Epithelial cell of esophagus (primary cell): ENCODE data around the gene GNAQ.
A peak's percentile ranks its signal among the peaks of the same experiment; 100 is the strongest.
"Not testable (repeated sequence)": the region's sequence is repeated elsewhere in the genome, so short reads cannot be mapped to it uniquely, and the experiment has no call there.

Experiments used
- DNase-seq: peaks from one replicate; pipeline ENCODE4 v3.0.0; 2010; ENCODE audit warnings: low read depth
- H3K4me3 ChIP-seq: 2 replicates; pipeline ENCODE4 v1.5.1; 2011; ENCODE audit warnings: mild to moderate bottlenecking, low read length, control low read depth
- TF ChIP-seq, protein P1 (sequence below): IDR thresholded peaks from 2 replicates; pipeline ENCODE4 v1.5.1; 2011; ENCODE audit warnings: low read depth, mild to moderate bottlenecking, low read length, control low read depth, inconsistent platforms; ENCODE audit not compliant: insufficient read depth; ENCODE audit errors: missing control alignments

GNAQ gene

DNA sequence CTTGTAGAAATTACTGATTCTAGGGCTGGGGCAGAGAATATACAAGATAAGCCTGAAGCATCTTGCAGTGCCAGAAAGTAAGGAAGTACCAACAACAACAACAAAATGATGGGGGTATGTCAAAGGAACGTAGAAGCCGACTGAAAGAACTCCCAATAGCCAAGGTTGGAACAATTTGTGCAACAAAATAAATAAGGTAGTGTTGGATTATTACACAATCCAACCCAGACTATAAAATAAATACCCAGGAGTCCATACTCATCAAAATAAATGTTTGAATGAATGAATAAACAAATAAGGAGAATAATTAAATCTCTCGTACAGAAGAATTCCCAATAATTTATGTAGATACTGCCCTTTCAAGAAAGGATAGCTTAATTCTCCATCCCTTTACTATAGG is 31.1 kb upstream of the GNAQ start:
- TF ChIP-seq, protein P1, sequence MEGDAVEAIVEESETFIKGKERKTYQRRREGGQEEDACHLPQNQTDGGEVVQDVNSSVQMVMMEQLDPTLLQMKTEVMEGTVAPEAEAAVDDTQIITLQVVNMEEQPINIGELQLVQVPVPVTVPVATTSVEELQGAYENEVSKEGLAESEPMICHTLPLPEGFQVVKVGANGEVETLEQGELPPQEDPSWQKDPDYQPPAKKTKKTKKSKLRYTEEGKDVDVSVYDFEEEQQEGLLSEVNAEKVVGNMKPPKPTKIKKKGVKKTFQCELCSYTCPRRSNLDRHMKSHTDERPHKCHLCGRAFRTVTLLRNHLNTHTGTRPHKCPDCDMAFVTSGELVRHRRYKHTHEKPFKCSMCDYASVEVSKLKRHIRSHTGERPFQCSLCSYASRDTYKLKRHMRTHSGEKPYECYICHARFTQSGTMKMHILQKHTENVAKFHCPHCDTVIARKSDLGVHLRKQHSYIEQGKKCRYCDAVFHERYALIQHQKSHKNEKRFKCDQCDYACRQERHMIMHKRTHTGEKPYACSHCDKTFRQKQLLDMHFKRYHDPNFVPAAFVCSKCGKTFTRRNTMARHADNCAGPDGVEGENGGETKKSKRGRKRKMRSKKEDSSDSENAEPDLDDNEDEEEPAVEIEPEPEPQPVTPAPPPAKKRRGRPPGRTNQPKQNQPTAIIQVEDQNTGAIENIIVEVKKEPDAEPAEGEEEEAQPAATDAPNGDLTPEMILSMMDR: no peak
- H3K4me3 ChIP-seq: no peak overlapping the region
- no peak for DNase-seq

DNA sequence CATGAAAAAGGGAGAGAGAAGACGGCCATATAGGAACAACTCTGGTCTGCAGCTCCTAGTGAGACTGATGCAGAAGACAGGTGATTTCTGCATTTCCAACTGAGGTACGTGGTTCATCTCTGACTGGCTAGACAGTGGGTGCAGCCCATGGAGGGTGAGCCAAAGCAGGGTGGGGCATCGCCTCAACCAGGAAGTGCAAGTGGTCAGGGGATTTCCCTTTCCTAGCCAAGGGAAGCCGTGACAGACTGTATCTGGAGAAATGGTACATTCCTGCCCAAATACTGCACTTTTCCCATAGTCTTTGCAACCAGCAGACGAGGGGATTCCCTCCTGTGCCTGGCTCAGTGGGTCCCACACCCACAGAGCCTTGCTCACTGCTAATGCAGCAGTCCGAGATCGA is 22.6 kb upstream of the GNAQ start:
- peak; percentile 57 for DNase-seq
- H3K4me3 ChIP-seq: not testable (repeated sequence)

DNA sequence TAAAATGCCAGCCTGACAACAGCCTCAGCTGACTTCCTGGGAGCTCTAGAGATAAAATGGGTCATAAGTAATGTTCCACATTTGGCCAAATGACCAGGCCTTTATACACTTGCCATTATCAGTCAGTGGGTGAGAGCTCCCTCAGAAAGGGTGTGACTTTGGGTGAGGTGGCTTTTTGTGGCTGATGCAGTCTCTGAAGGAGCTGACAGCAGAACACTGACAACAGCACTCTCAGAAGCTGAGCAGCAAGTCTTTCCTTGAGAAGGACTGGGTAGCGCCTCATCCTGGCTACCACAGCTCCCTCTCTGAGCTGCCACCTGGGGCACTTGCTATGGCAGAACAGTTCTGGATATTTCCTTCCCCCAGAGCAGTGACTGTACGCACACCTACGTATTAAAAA is 22.0 kb upstream of the GNAQ start:
- TF ChIP-seq, protein P1: no peak
- no peak overlapping the region for H3K4me3 ChIP-seq
- DNase-seq: no peak

DNA sequence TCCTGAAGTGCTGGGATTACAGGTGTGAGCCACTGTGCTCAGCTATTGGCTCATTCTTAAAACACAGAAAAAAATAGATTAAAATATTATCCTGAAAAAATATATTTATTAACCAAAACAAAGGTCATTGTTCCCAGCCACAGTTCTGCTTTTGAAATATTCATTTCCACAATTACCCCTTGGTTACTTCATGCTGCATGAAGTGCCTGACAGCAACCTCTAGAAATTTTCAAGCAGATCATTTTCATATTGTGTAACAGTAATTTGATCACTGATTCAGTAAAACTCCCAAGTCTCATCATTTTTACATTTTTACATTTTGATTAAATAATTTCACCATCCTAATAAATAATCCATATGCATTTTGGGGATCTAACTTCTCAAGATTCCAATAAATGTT is 18.8 kb upstream of the GNAQ start:
- no peak for DNase-seq
- TF ChIP-seq, protein P1: no peak
- H3K4me3 ChIP-seq: no peak overlapping the region

DNA sequence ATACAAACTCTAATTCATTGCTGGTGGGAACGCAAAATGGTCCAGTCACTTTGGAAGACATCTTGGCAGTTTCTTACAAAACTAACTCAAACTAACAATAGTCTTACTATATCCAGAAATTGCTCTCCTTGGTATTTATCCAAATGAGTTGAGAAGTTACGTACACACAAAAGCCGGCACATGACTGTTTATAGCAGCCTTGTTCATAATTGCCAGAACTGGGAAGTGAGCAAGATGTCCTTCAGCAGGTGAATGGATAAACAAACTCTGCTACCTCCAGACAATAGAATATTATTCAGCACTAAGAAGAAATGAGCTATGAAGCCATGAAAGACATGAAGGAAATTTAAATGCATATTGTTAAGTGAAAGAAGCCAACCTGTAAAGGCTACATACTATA is 17.9 kb upstream of the GNAQ start:
- H3K4me3 ChIP-seq: no peak overlapping the region
- DNase-seq: no peak
- TF ChIP-seq, protein P1: no peak

DNA sequence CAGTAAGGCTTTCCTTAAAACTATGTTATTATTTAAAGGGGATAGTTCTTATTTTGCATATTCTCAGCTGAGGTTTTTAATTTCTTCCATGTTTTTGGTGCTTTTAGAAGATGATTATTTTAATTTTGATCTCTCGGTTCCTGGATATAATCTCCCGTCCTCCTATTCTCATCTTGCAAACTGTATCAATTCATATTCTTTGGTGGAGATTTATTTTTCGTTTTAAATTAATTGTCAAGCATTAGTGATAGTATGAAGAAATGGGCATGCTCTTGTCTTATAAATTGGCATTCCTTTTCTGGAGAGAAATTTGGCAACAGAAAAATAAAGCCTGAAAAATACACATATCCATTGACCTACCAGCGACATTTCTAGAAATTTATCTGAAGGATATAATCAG is 15.5 kb upstream of the GNAQ start:
- H3K4me3 ChIP-seq: no peak overlapping the region
- no peak for DNase-seq
- TF ChIP-seq, protein P1: no peak

DNA sequence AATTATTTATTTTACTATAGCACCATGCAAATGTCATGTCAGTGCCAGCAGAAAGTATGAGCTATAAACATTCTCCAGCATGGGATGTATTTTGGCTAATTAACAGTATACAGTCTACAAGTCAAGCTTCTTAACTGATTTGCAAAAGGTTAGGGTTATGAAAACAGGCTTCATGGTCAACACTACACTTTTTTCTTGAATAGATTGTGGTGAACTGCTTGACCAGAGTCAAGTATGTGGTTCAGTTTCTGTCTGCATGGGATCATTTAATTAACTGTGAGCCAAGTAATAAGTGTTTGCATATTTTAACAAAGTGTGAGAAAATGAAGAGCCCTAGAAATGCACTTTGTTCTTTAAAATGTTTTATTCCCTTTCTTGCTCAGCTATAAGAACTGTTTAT is 14.5 kb upstream of the GNAQ start:
- H3K4me3 ChIP-seq: no peak overlapping the region
- TF ChIP-seq, protein P1: no peak
- DNase-seq: no peak

DNA sequence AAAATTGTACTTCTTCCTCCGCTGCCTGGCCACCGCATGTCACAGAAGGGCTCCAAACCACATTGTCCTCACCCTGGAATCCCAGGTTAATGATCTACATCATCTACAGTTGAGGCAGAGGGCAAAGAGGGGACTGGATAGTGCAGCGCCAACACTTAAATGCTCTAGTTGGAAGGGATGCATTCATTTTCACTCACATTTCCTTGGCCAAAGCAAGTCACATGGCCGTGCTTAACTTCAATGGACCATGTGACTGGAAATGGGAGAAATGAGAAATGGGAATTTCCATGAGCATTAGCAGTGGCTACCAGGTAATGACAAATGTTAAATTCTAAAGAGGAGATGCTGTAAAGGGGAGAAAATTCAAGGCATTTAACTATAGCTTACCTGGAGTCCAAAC is 13.3 kb upstream of the GNAQ start:
- H3K4me3 ChIP-seq: no peak overlapping the region
- DNase-seq: no peak
- TF ChIP-seq, protein P1: no peak
